A549 treated with GW870086 at 1 μM for 4 hours (cell line): ENCODE measurements around the gene FASLG. TPM values are rescaled to one million over a fixed set of nuclear protein-coding genes. Genes with fewer than 3 reads are reported as not detected.

Experiments
- total RNA-seq: library from RNA; stranded (reverse); fragments of 200-300 nt; extraction: Qiagen RNA extraction; gene quantifications from 5 replicates; pipeline ENCODE4 v1.2.3, GENCODE V29; 2022; ENCODE audit warnings: low read depth

Gene FASLG, protein sequence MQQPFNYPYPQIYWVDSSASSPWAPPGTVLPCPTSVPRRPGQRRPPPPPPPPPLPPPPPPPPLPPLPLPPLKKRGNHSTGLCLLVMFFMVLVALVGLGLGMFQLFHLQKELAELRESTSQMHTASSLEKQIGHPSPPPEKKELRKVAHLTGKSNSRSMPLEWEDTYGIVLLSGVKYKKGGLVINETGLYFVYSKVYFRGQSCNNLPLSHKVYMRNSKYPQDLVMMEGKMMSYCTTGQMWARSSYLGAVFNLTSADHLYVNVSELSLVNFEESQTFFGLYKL
- total RNA-seq = not detected in 5 replicates

GRCh38 chr1:172658871-172659453 lies at the start of gene FASLG:
Gene FASLG (plus strand): TSS chr1:172659103. CDS start chr1:172659202, 99 bp downstream.

Other genes starting within 250 kb of the FASLG start
- gene C1orf105, start 238.4 kb upstream of the FASLG start, total RNA-seq = 0.14 to 0.33 TPM (median 0.30 TPM) in 3 of 5 replicates, not detected in the others
- 33.8 to 41.5 TPM (median 36.9 TPM) in 5 replicates for gene PIGC, start 215.0 kb upstream of the FASLG start, total RNA-seq
- 8.4 to 11.8 TPM (median 9.8 TPM) in 5 replicates for gene SUCO, start 126.0 kb upstream of the FASLG start, total RNA-seq